Endothelial cell of umbilical vein (primary cell): ENCODE results near the gene CRISPLD2. TPM values are rescaled to one million over a fixed set of nuclear protein-coding genes. Genes with fewer than 3 reads are reported as not detected.
"Not testable (repeated sequence)": the region's sequence is repeated elsewhere in the genome, so short reads cannot be mapped to it uniquely, and the experiment has no call there.

Source experiments
- BruUV-seq: library from RNA; stranded (reverse); fragments of 400-500 nt; replicated peaks from 2 replicates; lab custom pipeline; 2021; lab: Mats Ljungman, UMichigan
- CTCF ChIA-PET: fragments of 300-600, 350-600 bp; sonication (Branson Sonifier 250); formaldehyde crosslinking; loops from one replicate; lab custom pipeline; 2021; ENCODE audit warnings: antibody characterized with exemption, inconsistent platforms; lab: Charles Lee
- POLR2A ChIA-PET: fragments of 300-600, 350-600 bp; sonication (Branson Sonifier 250); formaldehyde crosslinking; loops from one replicate; lab custom pipeline; 2021; ENCODE audit warnings: antibody characterized with exemption, inconsistent platforms; lab: Charles Lee
- DNase-seq: peaks from one replicate; pipeline ENCODE4 v3.0.0-alpha.2; 2011; ENCODE audit warnings: low read depth, low spot score
- FAIRE-seq: peaks from 2 replicates; lab custom pipeline; 2011; peaks lifted over from hg19 to GRCh38; lab: Jason Lieb, UNC
- H2AFZ ChIP-seq: 2 replicates; pipeline ENCODE4 v1.6.0; 2012; ENCODE audit warnings: low read depth, low read length, control low read depth, inconsistent platforms
- H3K27ac ChIP-seq: 2 replicates; pipeline ENCODE4 v1.5.1; 2011; ENCODE audit warnings: low read depth, mild to moderate bottlenecking, control low read depth, low read length, moderate library complexity; ENCODE audit not compliant: insufficient read depth
- H3K27me3 ChIP-seq, 2 experiments: 2 replicates each; pipeline versions ENCODE4 v1.6.0 to v1.6.1; 2011; ENCODE audit warnings: low read length in 2 of 2, mixed read lengths in 1 of 2; ENCODE audit not compliant: control insufficient read depth in 2 of 2, insufficient read depth in 2 of 2
- H3K36me3 ChIP-seq, 2 experiments: 2 replicates in 1 of 2; 3 replicates in 1 of 2; pipeline ENCODE4 v1.5.1; 2011; ENCODE audit warnings: low read length in 2 of 2, mild to moderate bottlenecking in 1 of 2, moderate library complexity in 1 of 2; ENCODE audit not compliant: control insufficient read depth in 2 of 2, insufficient read depth in 2 of 2; ENCODE audit errors: extremely low read depth in 1 of 2
- H3K4me1 ChIP-seq: 3 replicates; pipeline ENCODE4 v1.5.1; 2011; ENCODE audit warnings: mild to moderate bottlenecking, low read length; ENCODE audit not compliant: control insufficient read depth, insufficient read depth; ENCODE audit errors: extremely low read depth
- H3K4me2 ChIP-seq: 2 replicates; pipeline ENCODE4 v1.6.1; 2011; ENCODE audit warnings: low read length, control low read depth, mixed read lengths; ENCODE audit not compliant: insufficient read depth
- H3K4me3 ChIP-seq, 3 experiments: fragments of 200-600 bp in 1 of 3; sonication (generic), shearing (Covaris generic) in 1 of 3; replicated peaks in 1 of 3; 2 replicates each; pipeline ENCODE4 v1.5.1; 2011 to 2016; ENCODE audit warnings: control low read depth in 3 of 3, low read length in 3 of 3, mild to moderate bottlenecking in 2 of 3, inconsistent platforms in 1 of 3, low read depth in 1 of 3, moderate library complexity in 1 of 3; ENCODE audit not compliant: insufficient read depth in 1 of 3
- H3K79me2 ChIP-seq: 2 replicates; pipeline ENCODE4 v1.6.0; 2012; ENCODE audit warnings: low read length, inconsistent platforms; ENCODE audit not compliant: control insufficient read depth, insufficient read depth
- H3K9ac ChIP-seq: replicated peaks from 2 replicates; pipeline ENCODE3; 2011; ENCODE audit warnings: low read length, control low read depth; ENCODE audit not compliant: insufficient read depth; ENCODE audit errors: extremely low read depth
- H3K9me1 ChIP-seq: replicated peaks from 3 replicates; pipeline ENCODE4 v1.6.0; 2011; ENCODE audit warnings: mild to moderate bottlenecking, low read length; ENCODE audit not compliant: control insufficient read depth, insufficient read depth; ENCODE audit errors: extremely low read depth
- H3K9me3 ChIP-seq: replicated peaks from 2 replicates; pipeline ENCODE4 v1.5.1; 2012; ENCODE audit warnings: low read length, inconsistent platforms; ENCODE audit not compliant: control insufficient read depth, insufficient read depth
- H4K20me1 ChIP-seq: replicated peaks from 2 replicates; pipeline ENCODE3; 2011; ENCODE audit warnings: mild to moderate bottlenecking, low read length; ENCODE audit not compliant: control insufficient read depth, insufficient read depth; ENCODE audit errors: extremely low read depth
- CTCF ChIP-seq, 2 donors: IDR thresholded peaks; 1 replicate in 1 of 2; 2 replicates in 1 of 2; pipeline ENCODE4 v1.5.1; 2011; ENCODE audit warnings: low read length in 2 of 2, mild to moderate bottlenecking in 2 of 2, moderate library complexity in 2 of 2, control low read depth in 1 of 2, inconsistent platforms in 1 of 2, low read depth in 1 of 2; ENCODE audit not compliant: insufficient read depth in 1 of 2; ENCODE audit errors: extremely low read depth in 1 of 2
- EZH2 ChIP-seq: IDR thresholded peaks from 2 replicates; pipeline ENCODE4 v1.6.1; 2012; ENCODE audit warnings: borderline replicate concordance, low read depth, mild to moderate bottlenecking, moderate library complexity, low read length, inconsistent platforms; ENCODE audit not compliant: severe bottlenecking
- FOS ChIP-seq: IDR thresholded peaks from 2 replicates; pipeline ENCODE4 v1.6.1; 2011; ENCODE audit warnings: mild to moderate bottlenecking, low read length, moderate library complexity, borderline replicate concordance; ENCODE audit not compliant: insufficient read depth
- GATA2 ChIP-seq: IDR thresholded peaks from 2 replicates; pipeline ENCODE4 v1.7.0; 2011; ENCODE audit warnings: low read depth, mild to moderate bottlenecking, moderate library complexity, mixed read lengths, low read length; ENCODE audit not compliant: insufficient read length, insufficient read depth
- JUN ChIP-seq: IDR thresholded peaks from 2 replicates; pipeline ENCODE4 v1.6.1; 2011; ENCODE audit warnings: borderline replicate concordance, low read depth; ENCODE audit not compliant: insufficient read length, insufficient read depth
- MYC ChIP-seq: IDR thresholded peaks from one replicate; pipeline ENCODE4 v1.6.1; 2011; ENCODE audit warnings: mild to moderate bottlenecking, low read depth, low read length
- POLR2A ChIP-seq: IDR thresholded peaks from 2 replicates; pipeline ENCODE4 v1.6.1; 2012; ENCODE audit warnings: low read depth, mild to moderate bottlenecking, control low read depth, low read length
- POLR2AphosphoS5 ChIP-seq: IDR thresholded peaks from 2 replicates; pipeline ENCODE4 v1.6.1; 2012; ENCODE audit warnings: low read depth, mild to moderate bottlenecking, control low read depth, low read length, moderate library complexity; ENCODE audit not compliant: insufficient read depth
- dilution Hi-C: fragments of 300-500 bp; cut with MboI; formaldehyde crosslinking; loops from one replicate; pipeline ENCODE4 v1.15.0; 2019; ENCODE audit warnings: low sequenced_read_pairs; ENCODE audit not compliant: extremely low pct_ligation_motif_present
- intact Hi-C: fragments of 100-400 bp; cut with micrococcal nuclease; formaldehyde crosslinking; loops from one replicate; pipeline ENCODE4 v1.10.0; 2022
- polyA plus RNA-seq, 4 experiments: library from polyadenylated mRNA; depleted of rRNA in 3 of 4; stranded (reverse) in 3 of 4; unstranded in 1 of 4; fragments of >200 nt; gene quantifications; 2 replicates each; pipeline versions ENCODE4 v1.2.1 to v1.2.3, GENCODE V29; 2011 to 2012; ENCODE audit warnings: missing spikeins in 1 of 4
- total RNA-seq: library from RNA; stranded (reverse); gene quantifications from 2 replicates; pipeline ENCODE4 v1.2.3, GENCODE V29; 2021
- TF ChIP-seq, protein P1 (sequence below): IDR thresholded peaks from 2 replicates; pipeline ENCODE4 v1.6.1; 2011; ENCODE audit not compliant: insufficient read depth, insufficient read length

CRISPLD2 gene
- total and polyA plus RNA-seq, 2 donors (not counting 3 experiments of a cell fraction or from before 2014, with no cell fraction given): 0.14 to 0.73 TPM

- TF ChIP-seq EZH2 (no peak), MYC (no peak), JUN (no peak), POLR2A (no peak), CTCF (IDR thresholded peaks at IDR 0.05; ENCODE audit: extremely low read depth in 1 of 2, insufficient read depth in 1 of 2, low read depth in 1 of 2, low read length in 2 of 2) (no peak), GATA2 (no peak), POLR2AphosphoS5 (no peak), FOS (no peak)
- TF ChIP-seq, protein P1, sequence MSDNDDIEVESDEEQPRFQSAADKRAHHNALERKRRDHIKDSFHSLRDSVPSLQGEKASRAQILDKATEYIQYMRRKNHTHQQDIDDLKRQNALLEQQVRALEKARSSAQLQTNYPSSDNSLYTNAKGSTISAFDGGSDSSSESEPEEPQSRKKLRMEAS: no peak
- DNase-seq: no peak
- Histone ChIP-seq H3K36me3 (no peaks in the 10 kb centered on the region), H2AFZ (no peak overlapping the region), H3K9me1 (no peaks in the 10 kb centered on the region), H3K9ac (no peak overlapping the region), H3K79me2 (no peaks in the 10 kb centered on the region), H3K4me1 (no peaks in the 10 kb centered on the region), H3K27me3 (peaks cover 0 to 6% of the 10 kb centered on the region in 2 experiments), H3K27ac (no peak overlapping the region), H3K4me2 (no peak overlapping the region), H3K4me3 (no peak overlapping the region), H3K9me3 (no peaks in the 10 kb centered on the region), H4K20me1 (no peaks in the 10 kb centered on the region)
- no peak for FAIRE-seq
- intact Hi-C loops (no loop called here), dilution Hi-C loops (no loop called here)
- POLR2A ChIA-PET: no interaction called here
- no TSS peak for BruUV-seq
- CTCF ChIA-PET: no interaction called here
Observed at GRCh38 chr16:84854759-84855158, 35.0 kb downstream of the CRISPLD2 start.

DNA sequence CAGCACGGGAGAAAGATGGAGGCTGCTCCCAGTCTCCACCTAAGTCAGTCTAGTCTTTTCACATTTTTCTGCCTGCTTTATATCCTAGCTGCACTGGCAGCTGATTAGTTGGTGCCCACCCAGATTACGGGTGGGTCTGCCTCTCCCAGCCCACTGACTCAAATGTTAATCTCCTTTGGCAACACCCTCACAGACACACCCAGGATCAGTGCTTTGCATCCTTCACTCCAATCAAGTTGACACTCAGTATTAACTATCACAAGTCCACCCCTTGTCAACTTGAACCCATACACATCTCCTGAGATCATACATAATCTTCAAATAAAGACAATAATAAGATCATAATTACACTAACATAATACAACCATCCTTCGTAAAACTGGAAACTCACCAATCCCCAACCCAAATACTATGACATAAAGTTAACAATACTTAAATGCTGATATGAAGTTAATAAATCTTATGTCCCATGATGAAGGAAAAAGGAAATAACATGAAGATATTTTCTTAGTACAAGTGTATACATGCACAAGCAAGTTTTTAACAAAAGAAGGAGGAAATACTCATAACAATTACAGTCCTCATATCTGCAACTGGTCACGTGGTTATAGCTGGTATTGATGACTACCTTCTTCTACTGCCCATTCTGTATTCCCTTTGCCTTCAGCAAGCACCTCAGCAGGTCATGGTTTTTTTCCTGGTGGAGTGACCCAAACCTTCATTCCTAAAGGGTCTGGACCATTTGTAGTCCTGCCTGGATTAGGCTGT is 35.8 kb downstream of the CRISPLD2 start:
- intact Hi-C loops, H3K4me1 ChIP-seq, DNase-seq, POLR2A ChIA-PET, H2AFZ ChIP-seq, H4K20me1 ChIP-seq, H3K4me3 ChIP-seq, H3K9me1 ChIP-seq, H3K36me3 ChIP-seq, H3K27ac ChIP-seq, dilution Hi-C loops, FAIRE-seq, H3K79me2 ChIP-seq, H3K27me3 ChIP-seq, H3K9ac ChIP-seq, H3K9me3 ChIP-seq, BruUV-seq, H3K4me2 ChIP-seq: not testable (repeated sequence)
- CTCF ChIA-PET: interaction anchor here (0.7 to 1.3 kb wide), 2 partner anchors 10 to 97 kb away, joined by 3 read pairs; no protein-coding TSS in a partner anchor
